ENCODE results near the gene CES3. TPM values are rescaled to one million over a fixed set of nuclear protein-coding genes. Genes with fewer than 3 reads are reported as not detected.
A peak's percentile ranks its signal among the peaks of the same experiment; 100 is the strongest.

The CES3 gene
- total RNA-seq, 2 experiments from 2014 or later: 1.4 to 2.7 TPM

GRCh38 chr16:66927918-66928649 lies 33.0 kb upstream of the CES3 start:
- TF ChIP-seq EZH2phosphoT487 (IDR thresholded peaks at IDR 0.05; ENCODE audit: borderline replicate concordance, low read depth, low read length) (no peak), CTCF (conservative IDR thresholded peaks at IDR 0.05; ENCODE audit: low read length) (no peak)
- no peak overlapping the region for H3K4me3 ChIP-seq (ENCODE audit: low read depth, low read length, poor library complexity, severe bottlenecking)
- intact Hi-C loops (cut with micrococcal nuclease; ENCODE audit: unreplicated experiment): no loop called here
- no peak for DNase-seq (ENCODE audit: low spot score)
- H4K20me1 ChIP-seq (ENCODE audit: insufficient read depth, low read length): no peaks in the 10 kb centered on the region
- CTCF ChIA-PET (ENCODE audit: unreplicated experiment): interaction anchor here (1.5 kb wide), 1 partner anchor 8 kb away, joined by 3 read pairs; no protein-coding TSS in a partner anchor
- H3K9me2 ChIP-seq (ENCODE audit: insufficient read depth, low read length): no peaks in the 10 kb centered on the region
- H3K36me3 ChIP-seq (ENCODE audit: insufficient read depth, low read length): peaks cover 8% of the 10 kb centered on the region; the same call in 1 of the 2 replicates
- no peaks in the 10 kb centered on the region for H3K79me2 ChIP-seq (ENCODE audit: insufficient read depth, low read depth, low read length)
- BruUV-seq (replicated peaks): no TSS peak
- H3K27ac ChIP-seq (ENCODE audit: low read depth, low read length, poor library complexity, severe bottlenecking): no peak overlapping the region
- H3K4me2 ChIP-seq (ENCODE audit: low read length): no peak overlapping the region
- POLR2A ChIA-PET: interaction anchor here (0.6 to 1.1 kb wide), 2 partner anchors 12 to 57 kb away, joined by 3 to 5 read pairs; no protein-coding TSS in a partner anchor
- no peak overlapping the region for H2AFZ ChIP-seq (ENCODE audit: low read length)
- H3K9me3 ChIP-seq (ENCODE audit: low read length): no peaks in the 10 kb centered on the region
- peaks cover under 1% of the 10 kb centered on the region for H3K4me1 ChIP-seq (ENCODE audit: insufficient read depth, low read length, poor library complexity, severe bottlenecking)

- peak; percentile 29 for DNase-seq (ENCODE audit: low spot score)
- ChIA-PET CTCF (ENCODE audit: unreplicated experiment) (interaction anchor here (0.6 to 1.5 kb wide), 2 partner anchors 9 to 1273 kb away, joined by 3 read pairs; no protein-coding TSS in a partner anchor), POLR2A (interaction anchor here (0.6 to 1.1 kb wide), 4 partner anchors 13 to 525 kb away, joined by 3 to 5 read pairs (median 3); no protein-coding TSS in a partner anchor)
- Histone ChIP-seq H4K20me1 (ENCODE audit: insufficient read depth, low read length) (no peaks in the 10 kb centered on the region), H3K27ac (ENCODE audit: low read depth, low read length, poor library complexity, severe bottlenecking) (no peak overlapping the region), H3K4me3 (ENCODE audit: low read depth, low read length, poor library complexity, severe bottlenecking) (no peak overlapping the region), H3K4me2 (ENCODE audit: low read length) (no peak overlapping the region), H3K9me3 (ENCODE audit: low read length) (no peaks in the 10 kb centered on the region), H3K79me2 (ENCODE audit: insufficient read depth, low read depth, low read length) (peaks cover 6% of the 10 kb centered on the region; the same call in 1 of the 2 replicates), H3K4me1 (ENCODE audit: insufficient read depth, low read length, poor library complexity, severe bottlenecking) (peaks cover 5% of the 10 kb centered on the region), H3K9me2 (ENCODE audit: insufficient read depth, low read length) (no peaks in the 10 kb centered on the region), H2AFZ (ENCODE audit: low read length) (no peak overlapping the region), H3K36me3 (ENCODE audit: insufficient read depth, low read length) (peaks cover 8% of the 10 kb centered on the region; the same call in 1 of the 2 replicates)
- intact Hi-C loops (cut with micrococcal nuclease; ENCODE audit: unreplicated experiment): no loop called here
- TF ChIP-seq CTCF (conservative IDR thresholded peaks at IDR 0.05; ENCODE audit: low read length): peak; percentile 68
- no peak for TF ChIP-seq EZH2phosphoT487 (IDR thresholded peaks at IDR 0.05; ENCODE audit: borderline replicate concordance, low read depth, low read length)
- no TSS peak for BruUV-seq (replicated peaks)
These were observed 32.2 kb upstream of the CES3 start for GRCh38 chr16:66928702-66929388.

Measured in OCI-LY7 (cell line).